NCI-H187 (cell line): ENCODE results near the gene NAPSA.
"Not testable (repeated sequence)": the region's sequence is repeated elsewhere in the genome, so short reads cannot be mapped to it uniquely, and the experiment has no call there.

Source experiments
- DNase-seq, 2 experiments: peaks; one replicate each; lab custom pipeline; 2025; lab: John Stamatoyannopoulos, UW

The NAPSA gene

DNA sequence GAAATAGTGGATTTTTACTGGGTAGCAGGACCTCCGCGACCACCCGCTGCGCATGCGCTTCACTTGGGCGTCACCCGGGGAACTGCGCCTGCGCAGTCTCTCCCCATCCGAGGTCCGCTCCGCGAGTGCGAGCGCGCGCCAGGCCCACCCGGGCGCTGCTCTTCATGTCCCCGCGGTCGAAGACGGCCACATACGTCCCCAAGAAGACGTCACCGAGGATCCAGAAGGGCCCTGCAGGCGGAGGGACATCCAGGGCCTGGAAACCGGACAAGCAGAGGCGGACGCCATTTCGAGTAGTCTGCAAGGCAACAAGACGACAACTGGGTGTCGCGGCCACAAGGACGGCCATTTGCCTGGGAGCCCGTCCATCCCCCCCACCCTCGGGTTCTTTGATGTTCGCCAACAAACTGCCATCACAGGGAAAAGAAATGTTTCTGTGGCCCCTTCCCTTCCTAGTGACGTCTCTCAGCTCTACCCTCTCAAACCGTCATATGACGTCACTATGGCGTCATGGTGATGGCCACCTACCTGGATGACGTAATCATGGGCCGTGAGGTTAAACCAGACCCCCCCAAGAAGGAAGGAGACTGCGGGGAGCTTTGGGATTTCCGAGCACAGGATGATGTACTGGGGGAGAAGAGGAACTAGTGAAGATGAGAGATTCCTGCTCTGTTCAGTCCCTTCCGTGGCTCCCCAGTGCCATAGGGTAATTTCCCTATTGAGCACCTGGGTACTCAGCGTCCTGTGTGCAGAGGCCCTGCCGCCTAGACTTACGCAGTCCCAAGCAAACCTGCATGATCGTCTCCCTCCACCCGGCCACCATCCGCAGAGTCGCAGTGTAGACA lies 6.7 kb downstream of the NAPSA start:
- peak; percentile 37 to 54 for DNase-seq

DNA sequence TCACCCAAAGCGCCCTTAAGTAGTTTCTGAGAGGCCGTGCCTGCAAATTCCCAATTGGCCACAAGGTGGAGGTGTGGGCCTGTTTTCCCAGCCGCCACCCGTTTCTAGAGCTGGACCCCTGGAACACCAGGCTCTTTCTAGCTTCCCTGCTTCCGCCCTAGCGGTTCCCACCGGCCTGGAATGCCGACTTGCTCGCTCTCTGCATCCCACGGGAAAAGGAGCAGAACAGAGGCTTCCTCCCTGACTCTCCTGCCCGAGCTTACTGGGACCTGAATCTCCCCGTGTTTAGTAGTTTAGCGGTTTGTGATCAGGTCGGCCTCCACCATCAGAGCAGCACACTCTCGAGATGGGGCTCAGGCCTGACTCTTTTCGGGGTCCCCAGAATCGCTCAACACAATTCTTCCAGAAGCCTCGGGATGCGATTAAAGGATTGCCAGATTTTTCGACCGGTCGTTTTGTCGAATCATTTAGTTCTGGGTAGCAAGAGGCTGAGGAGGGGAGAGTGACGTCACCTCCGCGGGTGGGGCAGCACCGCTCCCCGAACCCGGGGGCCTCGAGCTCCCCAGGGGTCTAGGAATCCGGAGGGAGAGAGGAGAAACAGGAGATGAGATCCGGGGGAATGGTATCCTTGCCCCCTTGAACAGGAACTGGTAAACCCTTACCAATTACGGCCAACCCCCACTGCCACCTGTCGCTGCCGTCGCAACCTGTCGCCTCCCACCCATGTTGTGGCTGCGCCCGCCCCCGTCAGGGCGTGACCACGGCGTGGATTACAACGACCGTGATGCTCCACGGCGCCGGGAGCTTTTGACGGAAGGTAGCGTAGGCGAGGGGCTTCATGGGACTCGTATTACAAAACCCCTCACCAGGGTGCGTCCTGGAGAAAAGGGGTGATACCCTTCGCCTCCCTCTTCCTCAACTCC lies 8.0 kb downstream of the NAPSA start:
- DNase-seq, result peak; percentile 58 to 85

DNA sequence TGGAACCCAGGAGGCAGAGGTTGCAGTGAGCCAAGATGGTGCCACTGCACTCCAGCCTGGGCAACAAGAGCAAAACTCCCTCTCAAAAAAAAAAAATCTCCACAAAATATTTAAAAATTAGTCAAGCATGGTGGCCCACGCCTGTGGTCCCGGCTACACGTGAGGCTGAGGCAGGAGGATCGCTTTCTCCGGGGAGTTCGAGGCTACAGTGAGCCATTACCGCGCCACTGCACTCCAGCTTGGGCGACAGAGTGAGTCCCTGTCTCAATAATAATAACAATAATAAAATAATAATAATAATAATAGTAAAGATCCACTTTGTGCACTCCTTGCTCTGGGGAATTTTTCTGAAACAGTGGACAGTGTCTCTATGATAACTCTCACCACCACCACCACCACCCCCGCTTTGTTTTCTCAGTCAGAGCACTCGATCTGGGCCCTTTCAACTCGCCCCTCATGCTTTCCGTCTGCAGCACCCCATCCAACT lies 8.7 kb downstream of the NAPSA start:
- no peak for DNase-seq

DNA sequence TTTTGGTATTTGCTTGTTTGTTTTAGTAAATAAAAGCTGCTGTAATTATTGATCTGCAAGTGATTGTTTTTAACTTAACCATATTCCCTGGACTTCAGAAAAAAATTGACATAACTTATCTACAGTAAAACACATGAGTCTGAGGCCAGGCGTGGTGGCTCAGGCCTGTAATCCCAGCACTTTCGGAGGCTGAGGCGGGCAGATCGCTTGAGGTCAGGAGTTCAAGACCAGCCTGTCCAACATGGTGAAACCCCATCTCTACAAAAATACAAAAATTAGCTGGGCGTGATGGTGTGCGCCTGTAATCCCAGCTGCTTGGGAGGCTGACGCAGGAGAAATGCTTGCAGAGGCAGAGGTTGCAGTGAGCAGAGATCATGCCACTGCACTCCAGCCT lies 12.0 kb downstream of the NAPSA start:
- DNase-seq, result not testable (repeated sequence)

DNA sequence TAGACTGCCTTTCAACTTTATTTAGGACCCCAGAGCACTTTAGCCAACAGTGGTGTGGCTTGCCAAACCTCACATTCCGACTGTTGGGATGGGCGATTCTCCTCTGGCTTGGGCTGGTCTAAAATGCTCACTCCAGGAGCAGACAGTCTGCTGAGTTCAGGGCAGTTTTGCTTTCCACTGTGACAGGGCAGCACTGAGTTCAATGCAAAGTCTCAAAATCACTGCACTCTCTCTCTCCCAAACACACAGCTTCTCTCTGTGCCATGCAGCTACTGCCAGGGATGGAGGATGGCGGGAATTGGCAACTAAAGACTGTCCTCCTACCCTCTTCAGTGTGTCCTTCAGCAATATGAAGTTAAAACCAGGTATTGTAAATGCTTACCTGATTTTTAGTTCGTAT lies 13.2 kb downstream of the NAPSA start:
- DNase-seq, result no peak

DNA sequence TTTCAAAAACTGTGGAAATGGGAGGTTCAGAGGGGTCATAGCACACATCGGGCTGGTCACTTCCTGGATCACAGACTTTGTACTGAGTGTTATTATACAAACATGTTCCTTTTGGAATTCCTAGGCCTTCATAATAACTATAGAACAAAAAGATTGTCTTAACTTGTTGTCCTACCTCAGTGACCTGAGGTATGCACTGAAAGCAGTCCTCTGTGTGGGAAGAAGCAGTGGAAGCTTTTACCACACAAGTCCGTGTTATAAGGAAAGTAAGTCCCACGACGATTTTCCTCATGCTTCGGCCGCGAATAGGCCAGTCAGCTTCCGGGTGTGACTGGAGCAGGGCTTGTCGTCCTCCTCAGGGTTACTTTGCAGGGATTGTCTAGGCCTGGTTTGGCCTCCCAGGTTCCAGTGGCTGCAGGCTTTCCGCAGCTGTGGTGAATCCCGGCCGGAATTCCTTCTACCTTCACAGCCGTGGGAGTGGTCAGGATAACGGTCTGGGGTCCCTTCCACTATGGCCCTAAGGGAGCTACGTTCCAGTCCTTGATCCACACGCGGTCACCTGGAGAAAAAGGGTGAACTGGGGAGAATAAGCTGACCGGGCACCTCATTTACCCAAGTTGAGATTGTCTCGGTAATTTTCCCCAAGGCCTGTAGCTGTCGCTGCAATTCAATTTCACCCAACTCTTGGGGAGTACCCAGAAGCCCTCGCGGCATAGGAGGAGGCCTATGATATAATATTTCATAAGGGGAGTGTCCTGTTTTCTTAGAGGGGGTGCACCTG lies 16.0 kb downstream of the NAPSA start:
- DNase-seq, result no peak

DNA sequence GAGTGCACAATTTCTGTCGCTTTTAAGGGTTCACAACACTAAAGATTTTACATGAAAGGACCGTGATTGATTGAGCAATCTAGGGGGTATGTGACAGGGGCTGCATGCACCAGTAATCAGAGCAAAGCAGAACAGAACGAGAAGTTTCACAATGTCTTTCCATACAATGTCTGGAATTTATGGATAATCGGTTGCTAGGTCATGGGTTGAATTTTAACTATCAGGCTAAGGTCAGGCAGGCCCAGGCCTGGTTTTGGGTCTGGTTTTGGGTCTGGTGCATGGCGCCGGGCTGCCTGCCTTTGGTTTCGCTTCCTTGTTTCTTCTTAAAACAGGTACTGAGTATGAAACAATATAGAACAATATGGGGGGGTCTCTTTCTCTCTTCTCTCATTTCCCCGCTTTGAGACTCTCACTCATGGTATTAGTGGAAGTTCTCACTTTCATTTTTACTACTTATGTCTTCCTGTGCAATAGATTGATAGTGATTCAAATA lies 18.3 kb downstream of the NAPSA start:
- not testable (repeated sequence) for DNase-seq

DNA sequence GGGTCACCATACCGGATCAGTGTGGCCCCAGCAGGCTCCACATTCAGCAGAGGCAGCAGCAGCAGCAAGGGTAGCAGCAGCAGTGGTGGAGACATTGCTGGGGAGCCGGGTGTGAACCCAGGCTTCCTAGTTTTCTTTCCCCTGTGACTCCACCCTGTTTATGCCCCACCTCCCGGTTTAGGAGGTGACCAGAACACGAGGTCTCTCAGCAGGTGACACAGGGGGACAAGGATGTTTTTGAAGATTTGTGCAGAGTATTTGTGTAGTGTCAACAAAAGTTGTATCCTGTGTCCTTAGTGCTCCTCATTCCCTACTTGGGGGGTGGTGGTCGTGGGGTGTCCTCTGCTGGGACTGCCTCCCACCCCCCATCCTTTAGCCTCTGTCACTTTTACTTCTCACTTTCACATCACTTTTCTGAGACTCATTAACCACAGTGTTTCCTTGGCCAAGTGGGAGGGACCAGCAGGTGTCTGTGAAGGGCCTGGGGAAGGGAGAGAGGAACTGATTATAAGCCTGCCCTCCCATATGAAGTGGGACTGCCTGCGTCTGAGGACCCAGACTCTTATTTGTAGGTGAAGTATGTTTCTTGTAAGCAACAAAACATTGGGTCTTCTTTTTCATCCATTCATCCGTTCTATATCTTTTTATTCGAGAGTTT lies 20.6 kb downstream of the NAPSA start:
- no peak for DNase-seq

DNA sequence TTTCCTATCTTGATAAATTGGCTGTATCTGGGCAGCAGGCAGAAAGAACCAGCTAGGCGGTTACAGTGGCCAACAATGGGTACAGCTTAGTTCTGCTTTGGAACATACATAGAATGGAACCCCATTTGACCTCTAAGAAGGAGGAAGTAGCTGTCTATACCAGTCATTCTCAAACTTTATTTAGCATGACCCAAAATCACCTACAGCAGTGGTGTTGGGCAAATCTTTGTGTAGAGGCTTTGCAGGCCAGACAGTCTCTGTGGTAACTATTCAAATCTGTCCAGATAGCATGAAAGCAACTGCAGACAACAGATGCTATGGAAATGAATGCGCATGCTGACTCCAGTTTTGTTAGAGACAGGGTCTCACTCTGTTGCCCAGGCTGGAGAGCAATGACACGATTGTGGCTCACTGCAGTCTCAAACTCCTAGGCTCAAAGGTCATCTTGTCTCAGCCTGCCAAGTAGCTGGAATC lies 24.3 kb downstream of the NAPSA start:
- no peak for DNase-seq

DNA sequence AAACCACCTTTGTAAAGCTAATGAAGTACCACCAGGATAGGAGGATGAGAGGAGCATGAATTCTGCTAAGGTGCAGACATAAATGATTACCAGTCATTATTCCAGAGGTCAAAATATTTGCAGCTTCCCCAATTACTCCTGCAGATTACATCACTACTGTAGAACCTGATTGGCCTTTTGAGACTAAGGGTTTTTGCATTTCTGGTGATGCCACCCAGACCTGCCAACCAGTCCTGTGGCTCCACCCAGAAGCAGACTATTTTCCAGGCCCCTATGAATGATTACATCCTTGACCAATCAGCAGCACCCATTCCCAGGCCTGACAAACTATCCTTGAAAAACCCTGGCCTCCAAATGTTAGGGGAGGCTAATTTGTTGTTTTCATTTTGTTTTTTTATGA lies 25.1 kb downstream of the NAPSA start:
- DNase-seq, result no peak

DNA sequence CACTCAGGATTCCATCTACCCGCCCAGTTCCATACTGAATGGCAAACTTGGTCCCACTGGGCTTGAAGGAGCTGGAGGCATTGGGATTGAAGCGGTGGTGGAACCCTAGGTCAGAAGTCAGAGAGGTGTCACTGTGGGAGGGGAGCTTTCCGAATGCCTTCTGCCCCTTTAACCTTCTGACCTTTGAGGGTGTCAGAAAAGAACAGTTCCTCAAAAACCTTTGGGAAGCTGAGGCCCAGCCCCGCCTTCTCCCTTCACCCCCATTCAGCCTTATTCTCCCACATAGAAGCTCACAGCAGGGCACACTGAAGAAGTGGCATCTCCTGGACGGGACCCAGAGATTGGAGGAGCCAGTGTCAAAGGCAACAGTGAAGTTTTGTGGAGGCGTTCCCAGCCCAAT lies 28.4 kb downstream of the NAPSA start:
- not testable (repeated sequence) for DNase-seq

DNA sequence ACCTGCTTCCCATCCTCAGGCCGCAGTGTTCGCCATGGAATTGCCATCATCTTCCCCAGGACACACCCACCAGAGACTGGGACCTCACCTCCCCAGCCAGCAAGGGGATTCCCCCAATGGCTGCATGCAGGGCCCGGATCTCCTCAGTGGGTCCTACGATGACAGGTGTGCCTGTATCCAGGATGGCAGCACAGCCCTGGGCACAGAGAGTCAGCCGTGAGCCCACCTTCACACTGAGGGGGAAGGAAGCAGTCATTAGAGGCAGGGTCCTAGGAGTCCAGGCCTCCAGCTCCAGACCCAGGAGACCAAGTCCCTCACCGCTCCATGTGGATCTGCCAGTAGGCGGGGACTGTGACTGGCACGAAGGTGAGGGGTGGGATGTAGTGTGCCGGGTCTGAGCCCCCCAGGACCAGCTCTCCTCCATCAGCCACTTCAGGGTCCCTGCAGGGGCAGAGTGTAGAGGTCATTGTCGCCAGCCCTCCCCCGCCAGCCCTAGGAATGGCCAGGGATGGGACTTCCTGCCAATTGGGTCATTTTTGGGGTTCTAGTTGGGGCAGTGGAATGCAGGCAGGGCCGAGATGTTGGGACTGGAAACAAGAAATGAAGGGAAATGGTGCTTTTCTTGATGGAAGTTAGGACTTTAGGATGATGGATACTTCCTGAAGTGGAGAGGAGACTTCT lies 30.6 kb downstream of the NAPSA start:
- DNase-seq, result no peak

DNA sequence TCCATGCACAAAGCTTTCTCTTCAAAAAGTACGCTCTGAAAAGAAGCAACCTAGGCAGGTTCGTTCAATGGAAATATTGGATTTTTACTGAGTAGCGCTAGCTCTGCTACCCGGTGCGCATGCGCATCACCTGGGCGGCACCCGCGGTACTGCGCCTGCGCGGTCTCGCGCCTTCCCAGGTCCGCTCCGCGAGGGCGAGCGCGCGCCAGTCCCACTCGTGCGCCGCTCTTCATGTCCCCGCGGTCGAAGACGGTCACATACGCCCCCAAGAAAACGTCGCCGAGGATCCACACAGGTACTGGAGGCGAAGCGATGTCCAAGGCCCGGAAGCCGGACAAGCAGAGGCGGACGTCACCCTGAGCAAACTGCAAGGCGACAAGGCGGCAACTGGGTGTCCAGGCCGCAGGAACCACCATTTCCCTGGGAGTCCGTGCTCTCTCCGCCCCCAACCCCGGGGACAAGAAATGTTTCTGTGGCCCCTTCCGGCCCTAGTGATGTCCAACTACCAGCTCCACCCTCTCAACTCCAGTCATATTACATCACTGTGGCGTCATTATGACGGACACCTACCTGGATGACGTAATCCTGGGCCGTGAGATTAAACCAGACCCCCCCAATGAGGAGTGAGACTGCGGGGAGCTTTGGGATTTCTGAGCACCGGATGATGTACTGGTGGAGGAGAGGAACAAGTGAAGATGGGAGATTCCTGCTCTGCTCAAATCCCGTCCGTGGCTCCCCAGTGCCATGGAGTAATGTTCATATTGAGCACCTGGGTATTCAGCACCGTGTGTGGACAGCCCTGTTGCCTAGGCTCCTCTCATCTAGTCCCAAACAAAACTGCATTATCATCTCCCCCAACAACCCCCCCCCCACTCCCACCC lies 31.5 kb downstream of the NAPSA start:
- DNase-seq, result peak; percentile 76 to 99

DNA sequence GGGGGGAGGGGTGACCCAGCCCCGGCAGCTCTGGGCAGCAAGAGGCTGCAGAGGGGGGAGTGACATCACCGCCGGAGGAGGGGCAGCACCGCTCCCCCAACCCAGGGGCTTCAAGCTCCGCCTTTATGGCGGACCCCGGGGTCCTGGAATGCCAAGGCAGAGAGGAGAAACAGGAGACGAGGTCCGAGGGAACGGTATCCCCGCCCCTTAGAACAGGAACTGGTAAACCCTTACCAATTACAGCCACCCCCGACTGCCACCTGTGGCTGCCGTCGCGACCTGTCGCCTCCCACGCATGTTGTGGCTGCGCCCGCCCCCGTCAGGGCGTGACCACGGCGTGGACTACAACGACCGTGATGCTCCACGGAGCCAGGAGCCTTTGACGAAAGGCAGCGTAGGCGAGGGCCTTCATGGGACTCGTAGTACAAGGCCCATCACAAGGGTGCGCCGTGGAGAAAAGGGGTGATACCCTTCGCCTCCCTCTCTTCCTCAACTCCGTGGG lies 32.2 kb downstream of the NAPSA start:
- peak; percentile 85 to 99 for DNase-seq

DNA sequence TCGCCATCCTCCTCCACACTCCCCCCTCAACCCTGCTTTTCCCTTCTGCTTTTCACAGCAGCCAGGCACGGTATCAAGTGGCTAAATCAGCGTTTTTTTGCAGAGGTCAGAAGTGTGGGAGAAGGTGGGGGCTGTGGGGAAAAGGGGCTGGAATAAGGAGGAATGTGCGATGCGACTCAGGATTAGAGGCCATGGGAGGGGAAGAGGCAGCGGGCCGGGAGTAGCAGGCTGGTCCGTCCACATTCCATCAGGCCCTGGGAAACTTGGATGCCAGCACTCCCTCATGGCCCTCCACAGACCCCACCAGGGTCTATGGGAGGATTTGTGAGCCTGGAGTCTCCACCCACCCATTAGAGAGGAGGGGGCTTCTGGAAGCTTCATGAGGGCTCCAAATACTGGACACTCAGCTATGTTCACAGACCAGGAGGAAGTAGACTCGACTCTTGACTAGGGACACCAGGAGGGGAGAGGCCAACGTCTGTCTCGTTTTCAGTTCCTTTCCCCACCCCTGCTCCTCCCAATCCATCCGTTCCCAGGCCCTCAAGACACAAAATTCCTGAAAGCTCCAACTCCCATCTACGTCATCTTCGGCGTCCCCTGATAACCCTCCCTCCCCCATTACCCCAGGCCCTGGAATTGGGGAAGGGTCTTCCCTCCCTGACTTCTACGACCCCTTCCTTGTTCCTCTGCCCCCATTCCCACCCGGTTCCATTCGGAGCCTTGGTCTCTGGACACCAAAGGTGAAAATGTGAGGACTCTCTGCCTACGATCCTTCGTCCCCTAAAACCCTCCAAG lies 33.0 kb downstream of the NAPSA start:
- DNase-seq, result no peak

DNA sequence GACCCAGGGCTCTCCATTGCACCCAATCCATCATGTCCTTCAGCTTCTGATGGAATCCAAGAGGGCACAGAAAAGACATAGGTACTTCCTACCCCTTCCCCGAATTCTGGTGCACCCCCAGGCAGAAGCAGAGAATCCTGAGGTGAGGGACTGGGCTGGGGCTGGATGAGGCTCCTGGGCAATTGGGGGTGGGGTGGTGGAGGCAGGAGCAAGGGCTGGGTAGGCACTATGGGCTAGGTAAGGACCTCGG lies 33.5 kb downstream of the NAPSA start:
- DNase-seq, result no peak

DNA sequence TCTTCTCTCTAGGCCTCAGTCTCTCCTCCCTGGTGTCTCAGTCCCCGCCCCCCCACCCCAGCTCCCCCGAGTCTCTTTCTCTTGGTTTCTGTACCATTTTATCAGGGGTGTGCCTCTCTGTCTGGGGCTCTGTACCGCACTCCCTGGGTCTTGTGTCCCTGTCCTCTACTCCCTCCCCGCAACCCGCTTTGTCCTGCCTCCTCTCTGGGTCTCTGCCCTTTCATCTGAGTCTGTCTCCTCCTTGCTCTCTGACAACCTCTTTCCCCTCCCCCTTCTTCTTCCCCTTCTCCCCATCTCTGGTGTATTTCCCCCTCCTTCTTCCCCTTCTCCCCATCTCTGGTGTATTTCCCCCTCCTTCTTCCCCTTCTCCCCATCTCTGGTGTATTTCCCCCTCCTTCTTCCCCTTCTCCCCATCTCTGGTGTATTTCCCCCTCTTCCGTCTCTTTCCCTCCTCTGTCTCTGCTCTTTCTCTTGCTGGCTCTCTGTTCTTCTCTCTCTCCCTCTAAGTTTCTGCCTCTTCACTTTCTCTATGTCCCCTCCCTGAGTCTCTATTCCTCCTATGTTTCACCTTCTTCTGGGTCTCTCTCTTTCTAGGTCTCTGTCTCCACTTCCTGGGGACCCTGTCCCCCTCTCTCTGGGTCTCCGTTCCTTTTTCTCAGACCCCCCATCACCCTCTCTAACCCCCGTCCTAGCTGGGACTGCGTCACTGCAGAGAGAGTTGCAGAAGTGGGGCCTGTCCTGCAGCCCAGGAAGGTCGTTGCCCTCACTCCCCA lies 34.0 kb downstream of the NAPSA start:
- no peak for DNase-seq
